Upper lobe of left lung (tissue), 6 donors: Measurements from ENCODE around the gene B3GAT1. TPM values are rescaled to one million over a fixed set of nuclear protein-coding genes. Genes with fewer than 3 reads are reported as not detected.

Source experiments
- ATAC-seq, 2 donors: fragments of 200-7000 bp; cut with Tn5 transposase; one replicate each; pipeline ENCODE4 v1.9.1; 2022; ENCODE audit warnings: mild to moderate bottlenecking in 2 of 2, moderate library complexity in 2 of 2; ENCODE audit not compliant: low FRiP score in 2 of 2
- DNase-seq, 2 donors: peaks; one replicate each; pipeline ENCODE4 v3.0.0-alpha.2; 2019 to 2020
- H3K27ac ChIP-seq, 4 donors: fragments of 200-600 bp; sonication (generic); one replicate each; pipeline ENCODE4 v1.5.1; 2016 to 2019
- H3K27me3 ChIP-seq, 4 donors: fragments of 200-600 bp; sonication (generic); one replicate each; pipeline ENCODE4 v1.5.1; 2017 to 2019
- H3K36me3 ChIP-seq, 4 donors: fragments of 200-600 bp; sonication (generic); one replicate each; pipeline ENCODE4 v1.5.1; 2016 to 2019
- H3K4me1 ChIP-seq, 4 donors: fragments of 200-600 bp; sonication (generic); one replicate each; pipeline ENCODE4 v1.5.1; 2018 to 2019
- H3K4me3 ChIP-seq, 4 donors: fragments of 200-600 bp; sonication (generic); one replicate each; pipeline ENCODE4 v1.5.1; 2017 to 2019; ENCODE audit warnings: mild to moderate bottlenecking in 2 of 4, moderate library complexity in 1 of 4
- H3K9me3 ChIP-seq, 4 donors: fragments of 200-600 bp; sonication (generic); one replicate each; pipeline ENCODE4 v1.5.1; 2018 to 2019
- CTCF ChIP-seq, 6 experiments: fragments of 450-650 bp in 4 of 6; fragments of 200-600 bp in 2 of 6; sonication (generic) in 2 of 6; IDR thresholded peaks; one replicate each; pipeline ENCODE4 v1.5.1; 2016 to 2019; ENCODE audit warnings: antibody characterized with exemption in 6 of 6
- EP300 ChIP-seq, 4 donors: sonication (generic); formaldehyde crosslinking; IDR thresholded peaks; one replicate each; pipeline ENCODE4 v1.5.1; 2017; ENCODE audit warnings: antibody characterized with exemption in 4 of 4, control low read depth in 2 of 4
- POLR2A ChIP-seq, 4 donors: fragments of 450-650 bp; IDR thresholded peaks; one replicate each; pipeline ENCODE4 v1.5.1; 2016 to 2017; ENCODE audit warnings: antibody characterized with exemption in 4 of 4, mild to moderate bottlenecking in 2 of 4
- POLR2AphosphoS5 ChIP-seq, 2 donors: sonication (generic); formaldehyde crosslinking; IDR thresholded peaks; one replicate each; pipeline ENCODE4 v1.5.1; 2017; ENCODE audit warnings: antibody characterized with exemption in 2 of 2
- WGBS, 2 donors: methylation state at CpG; one replicate each; pipeline ENCODE4 v1.1.5; 2017 to 2018; 5-methylcytosine and 5-hydroxymethylcytosine counted together
- total RNA-seq, 6 donors: library from RNA; depleted of rRNA in 4 of 6; stranded (reverse); fragments of >200 nt in 4 of 6; gene quantifications; one replicate each; pipeline versions ENCODE4 v1.1.0 to v1.2.1, GENCODE V29; 2016 to 2021
- donor health status: DM: no; HTN: no; CAD: no; lungs with moderate emphysema.
- donor health status: DM: no; HTN: yes; CAD: no; lungs with severe emphysema.

B3GAT1 gene
- total RNA-seq, 6 donors from 2014 or later, result under 0.01 to 2.7 (median 1.2) TPM

GRCh38 chr11:134338068-134338467 lies 74.0 kb downstream of the B3GAT1 start:
- 91 to 95% methylated on average over 14 to 15 of the region's 15 CpGs for WGBS, 2 donors
- no peak for TF ChIP-seq POLR2A (IDR thresholded peaks at IDR 0.05)
- no peak for TF ChIP-seq EP300 (IDR thresholded peaks at IDR 0.05)
- TF ChIP-seq POLR2AphosphoS5 (IDR thresholded peaks at IDR 0.05), result no peak
- TF ChIP-seq CTCF (IDR thresholded peaks at IDR 0.05), result no peak
- Histone ChIP-seq H3K4me1 (no peaks in the 10 kb centered on the region), H3K36me3 (no peaks in the 10 kb centered on the region), H3K27me3 (no peaks in the 10 kb centered on the region), H3K4me3 (no peak overlapping the region), H3K27ac (no peak overlapping the region), H3K9me3 (no peaks in the 10 kb centered on the region)
- peak in 1 of 2 donors; percentile 38 for DNase-seq
- no peak for ATAC-seq

GRCh38 chr11:134337051-134337450 lies 75.0 kb downstream of the B3GAT1 start:
- TF ChIP-seq POLR2AphosphoS5 (IDR thresholded peaks at IDR 0.05) (no peak), EP300 (IDR thresholded peaks at IDR 0.05) (no peak)
- WGBS, 2 donors, result 86 to 96% methylated on average over 4 of the region's 4 CpGs

GRCh38 chr11:134334796-134335571 lies 77.1 kb downstream of the B3GAT1 start:
- DNase-seq (no peak), ATAC-seq (no peak)
- H3K4me1 ChIP-seq, result peaks cover 15 to 25% (median 16%) of the 10 kb centered on the region in 4 donors
- peaks cover 0 to 5% (median 2%) of the 10 kb centered on the region in 4 donors for H3K27me3 ChIP-seq
- H3K9me3 ChIP-seq, result no peaks in the 10 kb centered on the region
- no peaks in the 10 kb centered on the region for H3K36me3 ChIP-seq
- TF ChIP-seq CTCF (IDR thresholded peaks at IDR 0.05) (no peak), POLR2A (IDR thresholded peaks at IDR 0.05) (no peak), POLR2AphosphoS5 (IDR thresholded peaks at IDR 0.05) (no peak), EP300 (IDR thresholded peaks at IDR 0.05) (no peak)
- no peak overlapping the region for H3K4me3 ChIP-seq
- no peak overlapping the region for H3K27ac ChIP-seq
- 89 to 92% methylated on average over 10 of the region's 10 CpGs for WGBS, 2 donors

More at GRCh38 chr11:134337051-134337450, 75.0 kb downstream of the B3GAT1 start:
- no peak overlapping the region for H3K4me3 ChIP-seq
- peaks cover 5 to 9% (median 7%) of the 10 kb centered on the region in 4 donors for H3K4me1 ChIP-seq
- DNase-seq, result no peak
- ATAC-seq, result no peak
- no peak overlapping the region for H3K27ac ChIP-seq
- no peaks in the 10 kb centered on the region for H3K9me3 ChIP-seq
- peaks cover 0 to 5% (median under 1%) of the 10 kb centered on the region in 4 donors for H3K27me3 ChIP-seq
- no peaks in the 10 kb centered on the region for H3K36me3 ChIP-seq

GRCh38 chr11:134333946-134334345 lies 78.1 kb downstream of the B3GAT1 start:
- WGBS, 2 donors, result 68 to 73% methylated on average over 3 of the region's 3 CpGs
- Histone ChIP-seq H3K27me3 (peaks cover 0 to 5% (median 2%) of the 10 kb centered on the region in 4 donors), H3K4me3 (no peak overlapping the region), H3K4me1 (peaks cover 15 to 25% (median 16%) of the 10 kb centered on the region in 4 donors), H3K36me3 (no peaks in the 10 kb centered on the region), H3K27ac (no peak overlapping the region), H3K9me3 (no peaks in the 10 kb centered on the region)
- ATAC-seq (peak in 1 of 2 donors; percentile 5), DNase-seq (no peak)
- TF ChIP-seq POLR2A (IDR thresholded peaks at IDR 0.05) (no peak), POLR2AphosphoS5 (IDR thresholded peaks at IDR 0.05) (no peak), CTCF (IDR thresholded peaks at IDR 0.05) (no peak), EP300 (IDR thresholded peaks at IDR 0.05) (no peak)

GRCh38 chr11:134333312-134333711 lies 78.7 kb downstream of the B3GAT1 start:
- Histone ChIP-seq H3K27ac (no peak overlapping the region), H3K27me3 (peaks cover 0 to 5% (median 2%) of the 10 kb centered on the region in 4 donors), H3K36me3 (no peaks in the 10 kb centered on the region), H3K4me1 (peaks cover 15 to 25% (median 16%) of the 10 kb centered on the region in 4 donors), H3K9me3 (no peaks in the 10 kb centered on the region), H3K4me3 (no peak overlapping the region)
- ATAC-seq, result no peak
- WGBS, 2 donors, result 74 to 92% methylated on average over 7 of the region's 7 CpGs
- no peak for TF ChIP-seq CTCF (IDR thresholded peaks at IDR 0.05)
- DNase-seq, result no peak
